Keratinocyte (primary cell): Measurements from ENCODE around the gene APOL3. TPM values are rescaled to one million over a fixed set of nuclear protein-coding genes. Genes with fewer than 3 reads are reported as not detected.

Experiments used
- DNase-seq: peaks from one replicate; pipeline ENCODE4 v3.0.0-alpha.2; 2011; ENCODE audit warnings: low read depth, missing footprints, low spot score
- FAIRE-seq: peaks from 2 replicates; lab custom pipeline; 2011; peaks lifted over from hg19 to GRCh38; lab: Jason Lieb, UNC
- H2AFZ ChIP-seq: 2 replicates; pipeline ENCODE4 v1.6.0; 2012; ENCODE audit warnings: low read length, control low read depth, inconsistent platforms; ENCODE audit not compliant: control insufficient read depth
- H3K27ac ChIP-seq: 2 replicates; pipeline ENCODE4 v1.5.1; 2011; ENCODE audit warnings: low read length; ENCODE audit not compliant: control insufficient read depth, insufficient read depth
- H3K27me3 ChIP-seq: 3 replicates; pipeline ENCODE4 v1.6.0; 2011; ENCODE audit warnings: low read length; ENCODE audit not compliant: control insufficient read depth, insufficient read depth; ENCODE audit errors: extremely low read depth
- H3K36me3 ChIP-seq, 2 experiments: 2 replicates in 1 of 2; 3 replicates in 1 of 2; pipeline ENCODE4 v1.5.1; 2011; ENCODE audit warnings: low read length in 2 of 2, mild to moderate bottlenecking in 1 of 2; ENCODE audit not compliant: control insufficient read depth in 2 of 2, insufficient read depth in 2 of 2; ENCODE audit errors: extremely low read depth in 1 of 2
- H3K4me1 ChIP-seq: 3 replicates; pipeline ENCODE4 v1.5.1; 2011; ENCODE audit warnings: low read length; ENCODE audit not compliant: control insufficient read depth, insufficient read depth; ENCODE audit errors: extremely low read depth
- H3K4me2 ChIP-seq: 3 replicates; pipeline ENCODE4 v1.6.0; 2011; ENCODE audit warnings: low read depth, low read length; ENCODE audit not compliant: control insufficient read depth, insufficient read depth; ENCODE audit errors: extremely low read depth
- H3K4me3 ChIP-seq, 3 experiments: fragments of 200-600 bp in 1 of 3; sonication (generic) in 1 of 3; 2 replicates in 2 of 3; 3 replicates in 1 of 3; pipeline ENCODE4 v1.5.1; 2011 to 2016; ENCODE audit warnings: low read length in 3 of 3, mild to moderate bottlenecking in 3 of 3, control low read depth in 2 of 3, inconsistent platforms in 1 of 3, low read depth in 1 of 3, mixed read lengths in 1 of 3, mixed run types in 1 of 3, moderate library complexity in 1 of 3; ENCODE audit not compliant: control insufficient read depth in 2 of 3, insufficient read depth in 2 of 3; ENCODE audit errors: extremely low read depth in 1 of 3
- H3K79me2 ChIP-seq: 2 replicates; pipeline ENCODE4 v1.6.0; 2012; ENCODE audit warnings: low read length; ENCODE audit not compliant: control insufficient read depth, insufficient read depth
- H3K9ac ChIP-seq: 3 replicates; pipeline ENCODE4 v1.6.0; 2011; ENCODE audit warnings: low read length; ENCODE audit not compliant: control insufficient read depth, insufficient read depth; ENCODE audit errors: extremely low read depth
- H3K9me1 ChIP-seq: 3 replicates; pipeline ENCODE4 v1.6.0; 2011; ENCODE audit warnings: low read length; ENCODE audit not compliant: control insufficient read depth, insufficient read depth; ENCODE audit errors: extremely low read depth
- H3K9me3 ChIP-seq: 2 replicates; pipeline ENCODE4 v1.5.1; 2012; ENCODE audit warnings: low read depth, low read length; ENCODE audit not compliant: control insufficient read depth
- H4K20me1 ChIP-seq: 3 replicates; pipeline ENCODE4 v1.6.0; 2011; ENCODE audit warnings: low read length; ENCODE audit not compliant: control insufficient read depth, insufficient read depth; ENCODE audit errors: extremely low read depth
- EZH2 ChIP-seq: IDR thresholded peaks from one replicate; pipeline ENCODE4 v1.6.1; 2012; ENCODE audit warnings: inconsistent platforms, mild to moderate bottlenecking, low read length, moderate library complexity
- dilution Hi-C: fragments of 300-500 bp; cut with MboI; formaldehyde crosslinking; loops from one replicate; pipeline ENCODE4 v1.7.0; 2020; ENCODE audit warnings: low sequenced_read_pairs; ENCODE audit not compliant: extremely low pct_ligation_motif_present
- polyA plus RNA-seq, 5 experiments: library from polyadenylated mRNA; depleted of rRNA in 3 of 5; stranded (reverse) in 3 of 5; stranded (forward) in 1 of 5; unstranded in 1 of 5; fragments of >200 nt; gene quantifications; 1 replicate in 1 of 5; 2 replicates in 3 of 5; 3 replicates in 1 of 5; pipeline versions ENCODE4 v1.2.1 to v1.2.3, GENCODE V29; 2011 to 2012; ENCODE audit warnings: missing spikeins in 2 of 5, low read depth in 1 of 5, low replicate concordance in 1 of 5
- TF ChIP-seq, protein P1 (sequence below), 3 experiments: IDR thresholded peaks in 1 of 3; conservative IDR thresholded peaks in 1 of 3; optimal IDR thresholded peaks in 1 of 3; 2 replicates in 2 of 3; 3 replicates in 1 of 3; pipeline versions ENCODE3 to v1.5.1; 2011; ENCODE audit warnings: low read length in 3 of 3, mild to moderate bottlenecking in 3 of 3, moderate library complexity in 2 of 3, control low read depth in 1 of 3, inconsistent platforms in 1 of 3; ENCODE audit not compliant: insufficient read depth in 2 of 3; ENCODE audit errors: extremely low read depth in 1 of 3

Gene APOL3
- polyA plus RNA-seq, 1 donor (not counting 4 experiments of a cell fraction or from before 2014, with no cell fraction given), result 0.92 TPM

DNA sequence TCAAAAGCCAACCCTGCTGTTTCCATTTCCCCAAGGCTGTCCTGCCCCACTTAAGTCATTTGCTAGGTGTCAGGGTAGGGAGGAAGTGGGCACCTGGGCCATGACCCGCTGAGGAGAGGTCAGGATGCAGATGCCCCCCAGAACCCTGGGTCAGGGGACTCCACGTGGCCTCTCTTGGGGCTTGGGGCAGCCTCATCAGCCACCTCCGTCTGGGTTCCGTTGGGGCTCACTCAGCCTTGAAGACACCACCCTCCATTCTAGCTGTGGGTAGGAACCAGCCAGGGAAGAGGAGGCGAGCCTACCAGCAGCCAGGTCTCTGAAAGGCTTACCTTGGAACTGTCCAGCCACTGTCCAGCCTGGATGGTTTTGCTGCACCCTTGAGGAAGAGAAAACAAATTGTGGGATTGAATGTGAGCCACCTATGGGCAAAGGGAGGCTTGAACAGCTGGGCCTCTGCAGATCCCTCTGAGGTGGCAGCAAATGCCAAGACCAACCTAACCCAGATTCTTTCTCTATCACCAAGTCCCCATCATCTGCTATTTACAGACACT is 38.5 kb upstream of the APOL3 start:
- no peak overlapping the region for H3K4me3 ChIP-seq
- peaks cover 5% of the 10 kb centered on the region for H3K27me3 ChIP-seq
- peaks cover 6% of the 10 kb centered on the region for H3K4me1 ChIP-seq
- H3K9ac ChIP-seq, result no peak overlapping the region
- dilution Hi-C loops, result no loop called here
- DNase-seq (no peak), FAIRE-seq (no peak)
- H3K4me2 ChIP-seq, result no peak overlapping the region
- H3K79me2 ChIP-seq, result no peaks in the 10 kb centered on the region
- H2AFZ ChIP-seq, result no peak overlapping the region
- no peaks in the 10 kb centered on the region for H4K20me1 ChIP-seq
- H3K9me3 ChIP-seq, result no peaks in the 10 kb centered on the region
- TF ChIP-seq, protein P1, sequence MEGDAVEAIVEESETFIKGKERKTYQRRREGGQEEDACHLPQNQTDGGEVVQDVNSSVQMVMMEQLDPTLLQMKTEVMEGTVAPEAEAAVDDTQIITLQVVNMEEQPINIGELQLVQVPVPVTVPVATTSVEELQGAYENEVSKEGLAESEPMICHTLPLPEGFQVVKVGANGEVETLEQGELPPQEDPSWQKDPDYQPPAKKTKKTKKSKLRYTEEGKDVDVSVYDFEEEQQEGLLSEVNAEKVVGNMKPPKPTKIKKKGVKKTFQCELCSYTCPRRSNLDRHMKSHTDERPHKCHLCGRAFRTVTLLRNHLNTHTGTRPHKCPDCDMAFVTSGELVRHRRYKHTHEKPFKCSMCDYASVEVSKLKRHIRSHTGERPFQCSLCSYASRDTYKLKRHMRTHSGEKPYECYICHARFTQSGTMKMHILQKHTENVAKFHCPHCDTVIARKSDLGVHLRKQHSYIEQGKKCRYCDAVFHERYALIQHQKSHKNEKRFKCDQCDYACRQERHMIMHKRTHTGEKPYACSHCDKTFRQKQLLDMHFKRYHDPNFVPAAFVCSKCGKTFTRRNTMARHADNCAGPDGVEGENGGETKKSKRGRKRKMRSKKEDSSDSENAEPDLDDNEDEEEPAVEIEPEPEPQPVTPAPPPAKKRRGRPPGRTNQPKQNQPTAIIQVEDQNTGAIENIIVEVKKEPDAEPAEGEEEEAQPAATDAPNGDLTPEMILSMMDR (optimal IDR thresholded peaks at IDR 0.05 in 1 of 3, IDR thresholded peaks at IDR 0.05 in 1 of 3, conservative IDR thresholded peaks at IDR 0.05 in 1 of 3; ENCODE audit: extremely low read depth in 1 of 3, insufficient read depth in 2 of 3, low read length in 3 of 3), result no peak
- TF ChIP-seq EZH2, result no peak
- H3K9me1 ChIP-seq, result no peaks in the 10 kb centered on the region
- H3K27ac ChIP-seq, result no peak overlapping the region
- no peaks in the 10 kb centered on the region for H3K36me3 ChIP-seq

DNA sequence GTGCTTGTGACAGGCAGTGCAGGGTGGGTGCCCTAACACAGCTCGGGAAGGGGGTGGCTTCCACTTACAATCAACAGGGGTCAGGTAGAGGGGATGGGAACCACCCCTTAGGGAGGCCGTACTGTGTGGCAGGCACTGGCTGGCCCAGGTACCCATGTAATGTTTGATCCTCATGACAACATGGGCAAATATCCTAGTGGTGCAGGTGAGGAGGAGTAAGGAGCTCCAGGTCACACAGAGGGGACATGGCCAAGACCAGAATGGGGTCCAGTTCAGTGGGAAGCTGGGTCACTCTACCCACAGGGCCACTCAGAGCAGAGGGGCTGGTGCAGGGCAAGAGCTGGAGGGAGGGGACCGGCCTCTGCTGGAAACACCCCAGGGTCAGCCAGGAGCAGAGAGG is 38.0 kb upstream of the APOL3 start:
- Histone ChIP-seq H2AFZ (no peak overlapping the region), H3K4me1 (peaks cover 6% of the 10 kb centered on the region), H3K4me2 (no peak overlapping the region), H3K36me3 (no peaks in the 10 kb centered on the region), H3K4me3 (no peak overlapping the region), H3K9me3 (no peaks in the 10 kb centered on the region), H3K9ac (no peak overlapping the region), H3K27ac (no peak overlapping the region), H3K27me3 (peaks cover 5% of the 10 kb centered on the region), H3K79me2 (no peaks in the 10 kb centered on the region), H3K9me1 (no peaks in the 10 kb centered on the region), H4K20me1 (no peaks in the 10 kb centered on the region)
- no peak for FAIRE-seq
- dilution Hi-C loops, result no loop called here
- DNase-seq, result no peak
- TF ChIP-seq EZH2, result no peak
- TF ChIP-seq, protein P1 (optimal IDR thresholded peaks at IDR 0.05 in 1 of 3, IDR thresholded peaks at IDR 0.05 in 1 of 3, conservative IDR thresholded peaks at IDR 0.05 in 1 of 3; ENCODE audit: extremely low read depth in 1 of 3, insufficient read depth in 2 of 3, low read length in 3 of 3), result no peak
